ENCODE results near the gene MRPS14.

The MRPS14 gene

DNA sequence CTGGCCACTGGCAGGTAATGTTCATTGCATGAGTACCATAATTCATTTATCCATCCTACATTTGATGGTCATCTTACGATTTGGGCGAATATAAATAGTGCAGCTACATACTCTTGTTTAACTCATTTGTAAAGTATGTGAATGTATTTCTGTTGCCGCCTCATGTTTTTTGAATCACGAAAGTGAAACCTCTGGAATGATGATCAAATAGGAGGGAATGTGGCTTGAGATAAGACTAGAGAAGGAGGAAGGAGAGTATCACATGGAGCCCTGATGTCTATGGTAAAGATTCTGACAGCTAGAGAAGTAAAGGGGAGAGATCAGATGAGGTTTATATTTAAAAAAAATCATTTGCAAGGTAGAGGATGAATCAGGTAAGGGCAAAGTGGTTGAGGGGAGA, 8.0 kb downstream of the MRPS14 start:
- DNase-seq = peak; percentile 74

DNA sequence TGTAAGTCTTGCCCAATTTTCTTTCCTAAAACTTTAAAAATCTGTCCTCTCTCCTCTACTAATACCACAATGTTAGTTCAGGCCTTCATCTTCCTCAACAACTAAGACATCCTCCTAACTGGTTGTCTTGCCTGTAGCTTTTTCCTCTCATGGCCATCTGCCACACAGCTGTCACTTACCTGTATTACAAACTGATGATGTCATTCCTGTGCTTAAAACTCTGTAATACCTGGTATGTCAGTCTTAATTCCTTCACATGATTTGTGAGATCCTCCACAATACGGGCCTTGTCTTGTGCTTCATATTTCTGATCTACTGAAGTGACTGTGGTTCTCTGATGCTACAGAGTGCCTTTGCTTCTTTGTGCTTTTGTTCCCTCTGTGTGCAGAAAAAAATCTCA, 9.8 kb downstream of the MRPS14 start:
- no peak for DNase-seq

GRCh38 chr1:175009532-175009931, 13.7 kb downstream of the MRPS14 start:
- DNase-seq = no peak

DNA sequence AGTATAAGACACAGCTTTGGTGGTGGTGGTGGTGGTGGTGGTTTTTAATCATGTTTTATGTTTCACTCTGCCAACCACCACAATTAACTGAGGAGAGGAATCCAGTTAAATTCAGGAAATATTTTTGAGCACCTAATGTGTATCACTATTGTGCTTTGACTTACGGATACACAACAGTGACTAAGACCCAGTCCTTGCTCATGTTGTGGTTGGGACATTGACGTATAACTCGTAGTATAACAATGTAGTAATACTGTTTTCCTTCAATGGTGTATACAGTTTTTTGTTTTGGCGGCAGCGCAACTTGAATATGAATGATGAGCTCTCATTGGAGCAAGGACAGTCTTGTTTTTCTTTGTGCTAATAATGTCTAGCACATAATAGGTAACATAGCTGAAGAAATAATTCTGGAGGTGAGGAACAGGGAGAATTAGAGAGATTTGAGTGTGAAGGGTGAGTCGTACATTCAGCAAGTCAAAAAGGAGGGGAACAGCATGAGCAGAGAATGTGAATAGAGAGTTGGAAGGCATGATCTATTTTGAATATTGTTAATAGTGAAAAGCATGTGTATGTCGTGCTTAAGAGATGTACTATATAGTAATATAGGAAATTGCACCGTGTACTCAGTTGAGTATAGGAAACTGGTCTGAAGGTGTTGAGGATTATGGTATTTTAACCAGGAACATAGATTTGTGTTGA, 18.0 kb downstream of the MRPS14 start:
- DNase-seq = no peak

GRCh38 chr1:175003521-175003920, 19.7 kb downstream of the MRPS14 start:
- no peak for DNase-seq

DNA sequence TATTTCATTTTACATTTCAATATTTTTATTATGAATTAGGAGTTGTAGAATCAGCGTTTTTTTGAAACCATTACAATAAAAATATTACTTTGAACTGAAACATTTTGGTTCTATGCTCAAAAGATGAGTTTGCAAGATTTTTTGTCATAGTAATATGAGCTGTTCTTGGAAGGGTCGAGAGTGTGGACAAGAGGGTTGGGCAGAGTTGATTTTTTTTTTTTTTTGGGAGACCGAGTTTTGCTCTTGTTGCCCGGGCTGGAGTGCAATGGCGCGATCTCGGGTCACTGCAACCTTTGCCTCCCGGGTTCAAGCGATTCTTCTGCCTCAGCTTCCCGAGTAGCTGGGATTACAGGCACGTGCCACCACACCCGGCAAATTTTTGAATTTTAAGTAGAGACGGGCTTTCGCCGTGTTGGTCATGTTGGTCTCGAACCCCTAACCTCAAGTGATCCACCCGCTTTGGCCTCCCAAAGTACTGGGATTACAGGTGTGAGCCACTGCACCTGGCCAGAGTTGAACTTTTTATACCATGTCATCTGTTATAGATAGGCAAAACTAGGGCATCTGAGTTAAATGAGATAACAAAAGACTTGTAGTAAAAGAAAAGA, 20.2 kb downstream of the MRPS14 start:
- no peak for DNase-seq

DNA sequence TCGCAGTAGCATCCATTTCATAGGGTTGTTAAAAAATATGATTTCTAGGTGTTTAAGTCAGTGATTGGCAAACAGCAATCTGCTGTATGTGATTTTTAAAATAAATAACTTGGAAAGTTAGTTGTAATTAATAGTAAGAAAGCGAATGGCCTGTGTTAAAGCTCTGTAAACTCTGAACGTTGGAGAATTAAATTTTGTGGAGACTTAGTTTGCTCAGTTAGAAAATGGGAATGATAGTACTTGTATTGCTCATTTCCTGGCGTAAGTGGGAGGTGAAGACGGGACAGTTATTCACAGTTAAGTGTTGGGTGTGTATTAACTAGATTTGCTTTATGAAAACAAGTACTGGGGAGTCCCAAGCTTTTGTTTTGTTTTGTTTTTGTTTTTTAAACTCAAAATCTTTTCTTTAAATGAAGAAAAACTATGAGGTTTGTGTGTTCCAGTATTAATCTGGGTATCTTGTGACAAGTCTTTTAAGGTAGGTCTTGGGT, 22.5 kb downstream of the MRPS14 start:
- no peak for DNase-seq

DNA sequence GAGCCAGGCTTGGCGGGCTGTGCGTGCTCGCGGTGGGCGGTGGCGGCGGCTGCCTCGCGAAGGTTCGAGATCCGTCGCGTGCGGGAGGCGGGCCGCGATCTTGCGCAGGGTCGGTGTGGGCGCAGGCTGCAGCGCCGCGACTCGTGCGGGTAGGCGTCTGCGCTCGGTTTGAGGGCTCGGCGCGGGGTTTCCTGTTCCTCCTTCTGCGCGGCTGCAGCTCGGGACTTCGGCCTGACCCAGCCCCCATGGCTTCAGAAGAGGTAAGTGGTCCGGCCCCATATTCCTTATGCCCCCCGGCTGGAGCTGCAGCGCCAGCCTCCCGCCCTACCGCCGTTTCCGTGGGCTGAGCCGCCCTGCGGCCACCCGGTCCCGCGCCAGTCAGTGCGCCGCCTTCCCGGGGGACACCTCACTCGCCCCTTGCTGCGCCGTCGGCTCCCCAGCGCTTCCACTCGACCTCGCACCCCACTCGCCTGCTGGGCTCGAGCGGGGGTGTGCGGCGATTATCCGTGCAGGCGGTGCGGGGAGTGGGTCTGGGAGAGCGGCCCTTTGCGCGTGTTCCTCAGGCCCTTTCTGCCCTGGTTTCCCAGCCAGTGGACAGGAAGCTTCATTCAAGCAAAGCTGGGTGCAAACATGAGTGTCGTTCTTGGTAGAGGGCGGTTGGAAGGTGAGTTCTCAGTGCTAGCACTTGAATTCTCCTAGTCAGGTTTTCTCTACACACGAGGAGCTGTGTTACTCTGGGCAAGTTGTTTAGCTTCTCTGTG, 23.1 kb downstream of the MRPS14 start, which contains the start of gene CACYBP:
Gene CACYBP, plus strand, starts transcription at position 12 of the 761 bp plus-strand sequence. Its CDS starts 234 bp downstream, at position 246.
- DNase-seq = no peak

- DNase-seq = peak; percentile 99
Measured at GRCh38 chr1:174999216-174999935, 23.8 kb downstream of the MRPS14 start.

DNA sequence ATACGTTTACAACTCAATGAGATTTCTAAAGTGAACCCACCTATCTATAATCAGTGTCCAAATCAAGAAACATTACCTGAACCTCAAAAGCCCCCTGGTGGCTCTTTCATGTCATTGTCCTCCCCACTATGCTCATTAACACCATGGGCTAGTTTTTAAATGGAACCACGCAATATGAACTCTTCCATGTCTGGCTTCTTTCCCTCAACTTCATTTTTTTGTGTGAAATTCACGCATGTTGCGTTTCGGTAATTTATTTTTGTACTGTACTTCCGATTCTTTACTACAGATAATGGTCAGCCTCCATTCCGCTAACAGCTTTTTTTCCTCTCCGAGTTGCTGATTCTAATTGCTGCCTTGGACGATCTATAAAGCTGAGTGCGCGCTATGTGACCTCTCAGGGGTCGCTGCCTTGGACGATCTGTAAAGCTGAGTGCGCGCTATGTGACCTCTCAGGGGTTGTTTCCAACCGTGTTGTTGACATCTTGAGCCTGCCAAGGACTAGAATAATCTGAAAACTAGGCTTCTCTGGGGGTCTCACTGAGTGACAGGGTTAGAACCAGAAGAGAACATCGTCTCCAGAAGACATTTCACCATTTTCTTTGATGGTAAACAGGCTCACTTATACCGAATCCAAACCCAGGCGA, 24.5 kb downstream of the MRPS14 start:
- DNase-seq = peak; percentile 67

DNA sequence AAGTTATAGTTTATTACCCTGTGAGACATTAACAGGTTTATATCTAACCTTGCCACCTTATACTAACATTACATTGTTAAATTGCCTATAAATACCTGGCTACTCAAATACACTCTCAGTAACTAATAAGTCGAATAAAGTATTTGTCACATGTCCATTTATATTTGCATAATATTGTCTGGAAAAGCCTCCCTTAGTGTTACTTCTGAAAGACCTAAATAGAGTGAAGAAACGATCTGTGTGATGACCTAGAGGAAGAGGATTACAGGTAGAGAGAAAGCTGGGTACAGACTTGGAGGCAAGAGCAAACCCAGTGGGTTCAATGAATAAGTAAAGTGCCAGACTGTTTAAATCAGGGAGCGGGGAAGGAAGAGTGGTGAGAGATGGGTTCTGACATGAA, 26.2 kb downstream of the MRPS14 start:
- DNase-seq = no peak

DNA sequence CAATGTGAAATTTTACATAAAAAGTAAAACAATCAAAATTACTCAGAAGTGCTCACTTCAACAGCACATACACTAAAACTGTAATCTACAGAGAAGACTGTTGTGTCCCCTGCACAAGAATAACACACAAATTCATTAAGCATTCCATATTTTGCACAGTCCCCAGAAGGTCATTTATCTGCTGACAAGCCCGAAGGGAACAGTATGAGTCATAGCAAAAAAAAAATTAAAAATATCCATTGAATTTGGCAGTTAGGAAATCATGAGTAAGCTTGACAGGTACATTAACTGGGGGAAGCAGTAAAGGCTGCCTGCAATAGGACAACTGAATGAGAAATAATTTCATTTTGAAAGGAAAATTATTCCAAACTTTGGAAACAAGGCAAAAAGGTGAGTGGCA, 26.7 kb downstream of the MRPS14 start:
- no peak for DNase-seq

- no peak for DNase-seq
Measured at GRCh38 chr1:174995916-174996315, 27.3 kb downstream of the MRPS14 start.

DNA sequence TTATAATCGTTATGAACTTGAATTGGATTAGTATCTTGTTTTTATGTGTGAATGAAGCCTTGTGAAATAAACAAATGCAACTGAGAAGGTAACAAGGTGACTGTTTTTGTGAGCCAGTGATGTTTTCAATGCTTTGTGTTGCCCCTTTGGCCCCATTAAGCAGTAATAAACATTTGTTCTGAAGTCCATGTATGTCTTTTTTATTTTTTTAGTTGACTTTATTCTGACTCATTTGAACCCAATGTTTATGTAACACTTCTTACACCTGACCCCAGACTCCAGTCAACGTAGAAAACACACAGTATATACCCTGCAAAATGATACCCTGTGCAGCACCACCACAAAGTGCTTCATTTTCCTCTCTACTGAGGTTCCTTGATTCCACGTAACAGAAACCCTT, 28.1 kb downstream of the MRPS14 start:
- DNase-seq = no peak

GRCh38 chr1:174991473-174991872, 31.8 kb downstream of the MRPS14 start:
- DNase-seq = no peak

DNA sequence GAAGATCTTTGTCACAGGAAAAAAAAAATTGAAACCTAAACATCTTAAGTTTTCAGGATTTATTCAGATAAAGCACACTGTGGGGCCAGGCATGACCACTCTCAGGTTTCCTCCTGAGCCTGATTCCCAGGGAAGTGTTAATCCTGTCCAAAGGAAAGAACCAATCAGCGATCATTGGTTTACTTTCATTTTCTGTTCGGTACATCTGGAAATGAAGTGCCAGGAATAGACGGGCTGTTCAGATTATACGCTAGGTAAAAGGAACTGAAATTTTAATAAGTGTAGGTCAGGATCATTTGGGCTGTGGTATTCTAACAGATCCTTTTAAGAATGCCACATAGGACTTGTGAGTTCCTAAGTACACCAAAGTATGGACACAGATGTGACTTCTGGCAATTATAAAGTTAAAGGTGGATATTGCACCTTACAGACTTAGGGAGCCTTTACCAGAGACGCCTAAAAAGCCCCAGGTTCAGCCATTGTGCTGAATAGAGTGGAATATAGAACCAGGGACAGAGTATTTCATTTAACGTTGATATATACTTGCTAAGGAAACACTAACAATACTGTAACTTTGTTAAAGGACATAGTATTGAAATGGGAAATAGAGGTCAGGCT, 32.7 kb downstream of the MRPS14 start:
- peak; percentile 51 for DNase-seq

DNA sequence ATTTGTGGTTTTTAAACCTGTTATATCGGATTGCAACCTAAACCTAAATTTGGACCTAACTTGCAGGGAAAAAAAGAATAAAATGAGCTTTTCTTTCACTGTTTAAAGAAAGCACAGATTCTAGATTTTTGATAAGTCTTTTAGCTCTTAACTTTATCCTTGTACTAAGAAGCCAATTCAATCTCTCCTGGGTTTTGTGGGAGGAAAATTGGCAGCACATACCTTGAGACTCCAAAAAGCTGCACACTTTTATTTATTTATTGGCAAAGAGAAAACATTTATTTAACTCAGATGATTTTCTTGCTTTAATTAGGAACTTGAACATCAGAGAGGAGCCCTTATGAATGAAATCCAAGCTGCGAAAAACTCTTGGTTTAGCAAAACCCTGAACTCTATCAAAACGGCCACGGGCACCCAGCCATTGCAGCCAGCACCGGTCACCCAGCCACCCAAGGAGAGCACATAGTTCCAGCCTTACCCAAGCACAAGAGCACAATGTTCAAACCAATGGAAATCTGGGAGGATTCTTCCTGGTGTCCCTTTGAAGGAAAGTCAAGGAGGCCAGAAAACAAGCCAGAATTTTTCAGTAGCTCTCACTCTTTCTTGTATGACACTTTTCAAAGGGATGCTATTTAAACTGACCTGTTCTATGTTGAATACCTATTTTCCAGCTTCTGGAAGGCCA, 33.5 kb downstream of the MRPS14 start:
- no peak for DNase-seq

GRCh38 chr1:174988986-174989385, 34.2 kb downstream of the MRPS14 start:
- no peak for DNase-seq

DNA sequence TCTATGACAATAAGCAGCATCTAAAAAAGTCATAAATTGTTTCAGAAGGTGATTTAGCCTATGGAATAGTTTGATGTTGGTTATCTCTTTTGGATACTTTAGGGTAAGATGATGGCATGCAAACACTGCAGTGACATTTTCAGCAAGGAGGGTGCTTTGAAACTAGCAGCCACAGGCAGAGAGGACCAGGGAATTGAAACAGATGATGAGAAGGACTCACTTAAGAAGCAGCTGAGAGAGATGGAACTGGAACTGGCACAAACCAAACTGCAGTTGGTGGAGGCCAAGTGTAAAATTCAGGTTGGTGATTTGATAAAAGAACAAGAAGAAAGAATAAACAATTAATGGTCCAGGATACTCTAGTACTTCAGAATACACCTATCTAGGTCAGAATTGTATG, 34.7 kb downstream of the MRPS14 start:
- no peak for DNase-seq

- no peak for DNase-seq
Measured at GRCh38 chr1:174984952-174985351, 38.3 kb downstream of the MRPS14 start.

DNA sequence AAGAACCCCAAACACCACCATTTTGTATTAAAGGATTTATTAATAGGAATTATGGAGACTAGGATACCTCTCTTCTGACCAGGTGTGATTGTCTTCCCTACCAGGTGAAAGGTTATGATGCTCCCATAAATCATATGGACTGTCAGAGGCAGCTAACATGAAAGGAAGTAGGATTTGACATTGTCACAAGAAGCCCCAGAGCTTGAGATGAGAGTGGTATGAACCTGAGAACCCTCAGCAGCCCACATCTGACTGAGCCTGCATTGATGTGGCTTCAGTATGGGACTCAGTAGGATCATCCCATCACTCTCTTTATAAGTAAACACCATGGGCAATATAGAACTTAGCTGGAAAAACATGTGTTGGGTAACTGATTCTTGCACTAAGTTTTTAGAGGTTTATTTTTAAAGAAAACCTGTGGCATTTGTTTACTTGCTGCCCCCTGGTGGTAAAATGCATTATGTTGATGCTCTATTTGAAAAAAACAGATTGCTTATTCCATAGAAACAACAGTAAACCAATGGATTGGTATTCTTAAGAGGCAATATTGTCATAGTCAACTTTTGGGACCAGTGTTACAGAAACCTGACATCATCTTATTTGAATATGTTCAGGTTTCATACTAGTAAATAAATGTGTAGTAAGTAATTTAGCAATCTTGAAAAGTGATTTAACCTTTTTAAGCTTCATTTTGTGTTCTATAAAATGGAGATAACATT, 40.1 kb downstream of the MRPS14 start:
- DNase-seq = peak; percentile 34

All from fibroblast of skin of right quadriceps (primary cell).